Esophagus muscularis mucosa (tissue), 4 donors: ENCODE results near the gene GAS6. TPM values are rescaled to one million over a fixed set of nuclear protein-coding genes. Genes with fewer than 3 reads are reported as not detected.

Experiments used
- DNase-seq: peaks from one replicate; pipeline ENCODE4 v3.0.0-alpha.2; 2017; ENCODE audit errors: extremely low spot score
- H3K27ac ChIP-seq, 4 donors: fragments of 200-600 bp; sonication (generic); replicated peaks in 1 of 4; 1 replicate in 3 of 4; 2 replicates in 1 of 4; pipeline ENCODE4 v1.5.1; 2016 to 2019; ENCODE audit warnings: mild to moderate bottlenecking in 1 of 4
- H3K27me3 ChIP-seq, 4 donors: fragments of 200-600 bp; sonication (generic); one replicate each; pipeline versions ENCODE4 v1.5.1 to v1.6.0; 2016 to 2019
- H3K36me3 ChIP-seq, 4 donors: fragments of 200-600 bp; sonication (generic); one replicate each; pipeline ENCODE4 v1.5.1; 2016 to 2019
- H3K4me1 ChIP-seq, 4 donors: fragments of 200-600 bp; sonication (generic); one replicate each; pipeline ENCODE4 v1.5.1; 2016 to 2019
- H3K4me3 ChIP-seq, 4 donors: fragments of 200-600 bp; sonication (generic); 1 replicate in 2 of 4; 2 replicates in 2 of 4; pipeline ENCODE4 v1.5.1; 2016 to 2019; ENCODE audit warnings: mild to moderate bottlenecking in 4 of 4, moderate library complexity in 1 of 4
- H3K9me3 ChIP-seq, 4 donors: fragments of 200-600 bp; sonication (generic); 1 replicate in 3 of 4; 2 replicates in 1 of 4; pipeline ENCODE4 v1.5.1; 2016 to 2019
- CTCF ChIP-seq, 3 experiments: fragments of 200-600 bp in 2 of 3; fragments of 450-650 bp in 1 of 3; sonication (generic) in 2 of 3; IDR thresholded peaks; one replicate each; pipeline ENCODE4 v1.5.1; 2017 to 2019; ENCODE audit warnings: antibody characterized with exemption in 3 of 3, mild to moderate bottlenecking in 2 of 3, moderate library complexity in 1 of 3
- EP300 ChIP-seq: sonication (generic); formaldehyde crosslinking; IDR thresholded peaks from one replicate; pipeline ENCODE4 v1.6.1; 2017; ENCODE audit warnings: antibody characterized with exemption
- POLR2A ChIP-seq: fragments of 450-650 bp; IDR thresholded peaks from one replicate; pipeline ENCODE4 v1.6.1; 2017; ENCODE audit warnings: antibody characterized with exemption, moderate library complexity, mild to moderate bottlenecking, low read depth
- POLR2AphosphoS5 ChIP-seq, 2 donors: sonication (generic); formaldehyde crosslinking; IDR thresholded peaks; one replicate each; pipeline ENCODE4 v1.6.1; 2017; ENCODE audit warnings: antibody characterized with exemption in 2 of 2
- WGBS: methylation state at CpG from one replicate; pipeline ENCODE4 v1.1.5; 2018; 5-methylcytosine and 5-hydroxymethylcytosine counted together
- intact Hi-C: fragments of 100-400 bp; cut with DNase I; formaldehyde crosslinking; loops from one replicate; pipeline ENCODE4 v1.15.1; 2023
- total RNA-seq, 4 donors: library from RNA; depleted of rRNA; stranded (reverse); fragments of >200 nt; gene quantifications; one replicate each; pipeline versions ENCODE4 v1.1.0 to v1.2.1, GENCODE V29; 2016

Gene GAS6
- total RNA-seq, 4 donors from 2014 or later, result 241 to 459 (median 346) TPM

DNA sequence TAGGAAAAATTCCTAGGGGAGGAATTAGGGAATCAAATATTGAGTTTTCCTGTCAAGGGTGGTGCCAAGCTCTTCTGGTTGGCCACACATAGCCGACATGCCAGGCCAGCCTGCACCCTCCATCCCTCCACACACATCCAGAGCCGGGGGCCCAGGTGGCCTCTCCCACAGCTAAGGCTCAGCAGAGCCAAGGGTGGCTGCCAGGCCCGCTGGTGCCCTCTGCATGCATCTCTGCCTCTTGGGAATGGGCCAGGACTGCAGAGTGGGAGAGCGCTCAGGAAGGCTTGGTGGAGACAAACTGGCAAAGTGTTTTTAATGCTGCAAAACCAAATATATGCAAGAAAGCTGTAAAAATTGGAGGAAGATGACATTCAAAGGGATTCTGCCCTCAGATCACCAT is 42.7 kb upstream of the GAS6 start:
- Histone ChIP-seq H3K9me3 (no peaks in the 10 kb centered on the region), H3K4me1 (peaks cover 9 to 56% (median 52%) of the 10 kb centered on the region in 4 donors), H3K27ac (peak overlapping the region; percentile 81 to 89 (median 87)), H3K36me3 (no peaks in the 10 kb centered on the region), H3K4me3 (no peak overlapping the region), H3K27me3 (no peaks in the 10 kb centered on the region)
- 71% methylated on average over 4 of the region's 4 CpGs for WGBS
- intact Hi-C loops, result no loop called here
- no peak for TF ChIP-seq CTCF (IDR thresholded peaks at IDR 0.05)
- TF ChIP-seq EP300, result no peak
- peak; percentile 91 for DNase-seq

DNA sequence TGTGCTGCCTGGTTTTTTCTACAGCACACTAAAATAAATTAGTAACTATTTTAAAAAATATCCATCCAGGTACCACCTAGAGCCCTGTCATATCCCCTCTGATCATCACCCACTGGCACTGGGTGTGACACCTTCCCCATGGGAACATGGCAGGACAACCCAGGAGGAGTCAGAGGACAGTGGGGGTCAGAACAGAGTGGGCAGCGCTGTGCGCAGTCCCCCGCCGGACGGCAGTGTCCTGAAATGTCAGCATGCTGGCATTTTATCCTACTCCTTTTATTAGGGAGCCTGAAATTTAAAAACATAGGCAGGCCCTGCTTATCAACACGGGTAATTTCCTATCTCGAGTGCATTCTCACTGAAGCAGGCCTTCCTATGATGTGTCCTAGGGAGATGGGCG is 42.1 kb upstream of the GAS6 start:
- TF ChIP-seq POLR2AphosphoS5 (IDR thresholded peaks at IDR 0.05), result no peak
- TF ChIP-seq POLR2A, result no peak
- TF ChIP-seq EP300, result no peak
- TF ChIP-seq CTCF (IDR thresholded peaks at IDR 0.05), result no peak
- no peak overlapping the region for H3K4me3 ChIP-seq
- peaks cover 9 to 63% (median 58%) of the 10 kb centered on the region in 4 donors for H3K4me1 ChIP-seq
- peak; percentile 21 for DNase-seq
- no peaks in the 10 kb centered on the region for H3K27me3 ChIP-seq
- H3K36me3 ChIP-seq, result no peaks in the 10 kb centered on the region
- H3K9me3 ChIP-seq, result no peaks in the 10 kb centered on the region
- WGBS, result 94% methylated on average over 8 of the region's 8 CpGs
- intact Hi-C loops, result loop anchor here (2.0 kb wide), 2 partner anchors 43 to 89 kb away; no protein-coding TSS in a partner anchor
- H3K27ac ChIP-seq, result peak overlapping the region; percentile 81 to 89 (median 87)

DNA sequence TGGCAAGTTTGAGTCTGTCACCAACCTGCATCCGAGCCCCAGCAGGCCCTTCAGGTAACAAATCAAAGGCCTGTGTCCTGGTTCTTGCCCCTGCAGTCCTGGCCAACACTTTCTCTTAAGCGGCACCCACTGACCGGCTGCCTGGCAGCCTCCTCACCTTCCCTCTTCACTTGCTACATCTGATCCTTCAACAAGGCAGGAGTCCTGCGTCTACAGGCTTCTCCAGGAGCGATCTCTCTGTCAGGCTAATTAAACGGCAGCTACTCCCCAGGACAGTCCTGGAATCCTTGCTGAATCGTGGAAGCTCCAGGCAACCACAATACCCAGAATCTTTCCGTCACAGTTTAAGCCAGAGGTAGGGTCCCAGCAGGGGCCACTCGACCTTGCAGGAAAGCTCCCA is 41.1 kb upstream of the GAS6 start:
- Histone ChIP-seq H3K4me3 (no peak overlapping the region), H3K27ac (peak overlapping the region; percentile 81 to 89 (median 87)), H3K27me3 (no peaks in the 10 kb centered on the region), H3K36me3 (no peaks in the 10 kb centered on the region), H3K4me1 (peaks cover 9 to 69% (median 64%) of the 10 kb centered on the region in 4 donors), H3K9me3 (no peaks in the 10 kb centered on the region)
- peak; percentile 75 for DNase-seq
- no peak for TF ChIP-seq POLR2AphosphoS5 (IDR thresholded peaks at IDR 0.05)
- TF ChIP-seq POLR2A, result no peak
- TF ChIP-seq CTCF (IDR thresholded peaks at IDR 0.05), result no peak
- no peak for TF ChIP-seq EP300
- intact Hi-C loops, result loop anchor here (2.0 kb wide), 2 partner anchors 42 to 88 kb away; no protein-coding TSS in a partner anchor
- WGBS, result 79% methylated on average over 9 of the region's 9 CpGs

GRCh38 chr13:113904411-113904810 is 40.5 kb upstream of the GAS6 start:
- 47% methylated on average over 8 of the region's 8 CpGs for WGBS
- peaks cover 9 to 69% (median 64%) of the 10 kb centered on the region in 4 donors for H3K4me1 ChIP-seq
- DNase-seq, result peak; percentile 91
- H3K27ac ChIP-seq, result peak overlapping the region; percentile 81 to 89 (median 87)
- no peaks in the 10 kb centered on the region for H3K36me3 ChIP-seq
- intact Hi-C loops, result loop anchor here (2.0 kb wide), 2 partner anchors 42 to 88 kb away; no protein-coding TSS in a partner anchor
- TF ChIP-seq EP300, result no peak
- TF ChIP-seq POLR2A, result no peak
- peak; percentile 63 to 80 (median 77) for TF ChIP-seq CTCF (IDR thresholded peaks at IDR 0.05)
- peak; percentile 70 to 75 for TF ChIP-seq POLR2AphosphoS5 (IDR thresholded peaks at IDR 0.05)
- no peak overlapping the region for H3K4me3 ChIP-seq
- no peaks in the 10 kb centered on the region for H3K9me3 ChIP-seq
- no peaks in the 10 kb centered on the region for H3K27me3 ChIP-seq

DNA sequence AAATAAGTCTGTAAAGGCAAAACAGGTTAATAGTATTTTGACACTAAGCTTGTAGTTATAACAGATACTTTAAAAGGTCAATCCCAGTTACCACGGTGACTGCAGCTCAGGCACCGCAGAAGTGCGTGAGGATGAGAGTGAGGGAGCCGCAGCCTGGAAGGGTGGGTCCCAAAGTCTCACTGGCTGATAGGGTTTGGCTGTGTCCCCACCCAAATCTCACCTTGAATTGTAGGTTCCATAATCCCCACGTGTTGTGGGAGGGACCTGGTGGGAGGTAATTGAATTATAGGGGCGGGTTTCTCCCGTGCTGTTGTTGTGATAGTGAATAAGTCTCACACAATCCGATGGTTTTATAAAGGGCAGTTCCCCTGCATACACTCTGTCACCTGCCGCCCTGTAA is 40.0 kb upstream of the GAS6 start:
- TF ChIP-seq CTCF (IDR thresholded peaks at IDR 0.05) (no peak), POLR2A (no peak), POLR2AphosphoS5 (IDR thresholded peaks at IDR 0.05) (no peak)
- no peaks in the 10 kb centered on the region for H3K36me3 ChIP-seq
- H3K27ac ChIP-seq, result peak overlapping the region; percentile 81 to 89 (median 87)
- peaks cover 9 to 66% (median 63%) of the 10 kb centered on the region in 4 donors for H3K4me1 ChIP-seq
- peak; percentile 60 for DNase-seq
- H3K4me3 ChIP-seq, result no peak overlapping the region
- intact Hi-C loops, result loop anchor here (2.0 kb wide), 2 partner anchors 41 to 87 kb away; no protein-coding TSS in a partner anchor
- no peaks in the 10 kb centered on the region for H3K9me3 ChIP-seq
- 77% methylated on average over 9 of the region's 9 CpGs for WGBS
- no peaks in the 10 kb centered on the region for H3K27me3 ChIP-seq
